HG02870 (cell line): ENCODE data around the gene SNRPB.

Experiments
- ATAC-seq: cut with Tn5 transposase; IDR thresholded peaks from one replicate; pipeline ENCODE4 v1.9.1; 2021; ENCODE audit warnings: mild to moderate bottlenecking, moderate library complexity; ENCODE audit not compliant: unreplicated experiment

Gene SNRPB

DNA sequence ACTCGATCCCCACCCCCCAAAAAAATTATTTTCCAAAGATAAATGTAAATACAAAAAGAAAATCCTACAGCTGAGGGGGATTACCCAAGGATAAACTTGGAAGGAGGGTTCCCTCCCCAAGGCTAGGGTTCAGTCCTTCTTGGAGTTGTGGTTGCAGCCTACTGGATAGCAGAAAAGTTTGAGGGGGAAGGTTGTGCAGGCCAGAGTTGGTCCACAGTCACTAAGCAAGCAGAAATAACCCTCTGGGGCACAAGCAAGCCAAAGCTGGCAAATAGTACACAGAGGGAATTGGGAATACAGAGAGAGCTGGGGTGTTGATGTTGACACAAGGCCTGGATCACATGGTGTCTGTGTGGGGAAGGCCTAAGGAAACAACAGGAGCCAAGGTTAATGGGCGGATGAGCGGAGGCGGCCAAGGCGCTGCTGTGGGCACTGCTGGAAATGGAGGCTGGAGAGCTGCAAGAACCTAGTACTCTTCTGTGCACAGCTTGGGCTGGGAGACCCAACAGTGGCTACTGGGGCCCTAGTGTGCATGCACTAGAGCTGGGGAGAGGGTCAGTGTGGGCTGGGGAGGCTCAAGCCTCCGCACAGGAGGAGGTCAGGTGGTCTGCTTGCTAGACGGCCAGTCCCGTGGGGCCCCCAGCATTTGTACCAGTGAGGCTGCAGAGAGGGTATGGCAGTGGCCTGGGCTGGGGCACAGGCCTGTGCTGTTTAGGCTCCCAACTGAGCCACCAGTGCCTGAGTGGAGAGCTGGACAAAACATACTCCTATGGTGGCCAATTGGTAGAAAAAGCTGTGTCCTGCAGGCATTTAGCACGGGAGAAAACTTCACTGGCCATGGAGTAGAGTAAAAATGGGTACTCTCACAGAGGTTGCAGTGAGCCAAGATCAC, 5.5 kb upstream of the SNRPB start:
- no peak for ATAC-seq

DNA sequence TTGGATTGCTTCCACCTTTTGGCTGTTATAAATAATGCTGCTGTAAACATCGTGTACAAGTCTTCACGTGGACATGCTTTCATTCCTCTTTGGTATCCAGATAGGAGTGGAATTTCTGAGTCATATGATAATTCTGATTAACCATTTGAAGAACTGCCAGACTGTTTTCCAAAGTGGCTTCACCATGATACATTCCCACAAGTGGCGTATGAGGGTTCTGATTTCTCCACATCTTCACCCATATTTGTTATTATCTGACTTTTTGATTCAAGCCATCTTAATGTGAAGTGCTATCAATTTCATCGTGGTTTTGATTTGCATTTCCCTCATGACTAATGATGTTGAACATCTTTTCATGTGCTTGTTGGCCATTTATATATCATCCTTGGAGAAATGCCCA, 2.9 kb upstream of the SNRPB start:
- no peak for ATAC-seq

DNA sequence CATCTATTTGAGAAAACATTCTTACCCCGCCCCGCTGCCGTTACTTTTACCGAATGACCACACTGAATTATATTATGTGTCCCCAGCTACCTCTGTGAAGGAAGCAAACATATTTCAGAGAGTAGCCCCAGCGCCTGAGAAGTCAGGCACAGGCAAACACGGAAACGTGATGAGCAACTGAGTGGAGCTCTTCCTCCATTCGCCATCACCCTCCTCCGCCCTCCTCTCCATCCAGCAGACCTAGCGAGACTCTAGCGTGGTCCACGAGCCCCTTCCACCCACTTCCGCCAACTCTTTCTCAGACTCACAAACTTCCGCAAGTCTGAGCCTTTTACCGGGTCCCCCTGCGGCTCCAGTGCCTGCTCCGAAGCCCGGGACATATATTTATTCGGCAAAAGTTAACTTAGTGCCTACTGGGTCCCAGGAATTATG, 582 bp downstream of the SNRPB start:
- peak; percentile 37 for ATAC-seq

DNA sequence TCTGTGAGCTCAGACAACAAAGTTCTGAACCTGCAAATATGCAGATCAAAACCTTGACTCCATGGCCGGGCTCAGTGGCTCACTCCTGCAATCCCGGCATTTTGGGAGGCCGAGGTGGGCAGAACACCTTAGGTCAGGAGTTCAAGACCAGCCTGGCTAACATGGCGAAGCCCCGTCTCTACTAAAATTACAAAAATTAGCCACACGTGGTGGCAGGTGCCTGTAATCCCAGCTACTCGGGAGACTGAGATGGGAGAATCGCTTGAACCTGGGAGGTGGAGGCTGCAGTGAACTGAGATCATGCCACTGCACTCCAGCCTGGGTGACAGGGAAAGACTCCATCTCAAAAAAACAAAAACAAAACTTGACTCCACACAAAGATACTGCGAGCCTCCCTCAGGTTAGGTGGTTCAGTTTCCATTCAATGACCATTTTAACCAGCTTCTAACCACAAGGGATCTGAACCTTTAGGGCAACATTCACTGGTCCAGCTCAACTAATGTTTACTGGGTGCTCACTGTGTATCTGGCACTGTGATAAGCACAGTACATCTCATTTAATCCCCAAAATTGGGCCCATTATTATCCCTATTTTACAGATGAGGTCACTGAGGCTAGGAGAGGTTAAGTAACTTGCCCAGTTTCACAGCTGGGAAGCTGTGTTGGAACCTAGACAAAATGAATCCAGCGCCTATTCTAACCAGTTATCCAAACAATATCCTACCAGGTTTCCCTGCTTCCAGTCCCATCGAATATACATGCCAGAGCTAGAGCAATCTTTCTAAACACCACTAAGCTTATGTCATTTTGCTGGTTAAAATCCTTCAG, 1.8 kb downstream of the SNRPB start:
- ATAC-seq = no peak

DNA sequence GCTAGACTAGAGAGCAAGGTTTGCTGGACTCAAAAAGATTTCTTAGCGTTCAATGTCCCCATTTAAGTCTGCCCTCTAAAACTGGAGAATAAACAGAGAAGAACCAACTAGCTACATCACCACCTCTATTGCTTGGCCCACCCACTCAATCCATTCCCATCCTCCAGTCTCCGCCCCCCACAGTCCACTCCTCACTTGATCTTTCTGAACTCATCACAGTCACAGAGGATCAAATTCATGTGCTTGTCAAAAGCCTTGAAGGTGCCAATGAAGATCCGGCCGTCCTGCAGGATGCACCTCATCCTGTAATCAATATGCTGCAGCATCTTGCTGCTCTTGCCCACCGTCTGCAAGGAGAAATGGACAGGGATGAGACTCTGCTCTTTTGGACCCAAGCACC, 3.2 kb downstream of the SNRPB start:
- ATAC-seq = no peak

DNA sequence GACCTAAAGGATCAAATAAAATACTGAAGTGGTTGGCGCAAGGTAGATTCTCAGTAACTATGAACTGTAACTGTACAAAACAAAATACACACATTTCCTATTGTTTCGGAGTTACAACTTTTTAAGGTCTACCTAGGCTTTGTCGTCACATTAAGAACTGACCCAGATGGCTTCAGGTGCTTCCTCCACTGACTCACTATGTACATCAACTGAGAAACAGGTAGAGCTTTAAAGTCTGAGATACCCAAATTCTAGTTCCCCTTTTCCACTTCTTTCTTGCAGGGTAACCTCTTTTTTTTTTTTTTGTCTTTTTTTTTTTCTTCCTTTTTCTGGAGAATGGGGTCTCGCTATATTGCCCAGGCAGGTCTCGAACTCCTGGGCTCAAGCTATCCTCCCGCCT, 5.5 kb downstream of the SNRPB start:
- ATAC-seq = no peak

DNA sequence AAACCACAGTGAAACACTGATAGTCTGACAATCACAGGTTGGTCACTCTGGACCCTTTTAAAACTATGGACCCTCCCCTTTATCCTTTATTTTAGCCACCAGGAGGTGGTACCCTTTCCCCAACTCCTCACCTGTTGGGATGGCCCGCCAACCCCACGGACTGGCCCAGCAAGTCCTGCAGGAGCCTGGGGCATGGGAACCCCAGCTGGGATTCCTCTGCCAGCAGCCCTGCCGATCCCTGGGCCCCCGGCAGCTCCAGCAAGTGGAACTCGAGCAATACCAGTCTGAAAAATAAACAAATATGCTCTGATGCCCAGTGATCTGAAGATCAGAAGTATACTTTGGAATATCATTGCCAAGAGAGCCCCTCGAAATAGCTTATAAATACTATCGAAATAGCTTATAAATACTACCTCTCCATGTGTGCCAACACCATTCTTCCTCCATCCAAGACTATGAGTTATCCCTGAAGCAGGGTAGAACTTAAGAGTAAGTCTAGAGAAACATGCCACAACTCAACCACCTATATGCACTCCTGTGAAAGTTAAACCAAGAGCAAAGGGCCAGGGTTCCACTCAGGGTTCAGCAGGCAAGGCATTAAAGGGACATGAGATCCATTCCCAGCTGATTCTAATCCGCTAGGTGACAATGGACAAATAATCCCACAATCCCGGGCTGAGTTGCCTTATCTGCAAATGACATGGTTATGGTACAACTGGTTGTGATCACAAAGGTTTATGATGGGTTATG, 6.8 kb downstream of the SNRPB start:
- ATAC-seq = no peak

DNA sequence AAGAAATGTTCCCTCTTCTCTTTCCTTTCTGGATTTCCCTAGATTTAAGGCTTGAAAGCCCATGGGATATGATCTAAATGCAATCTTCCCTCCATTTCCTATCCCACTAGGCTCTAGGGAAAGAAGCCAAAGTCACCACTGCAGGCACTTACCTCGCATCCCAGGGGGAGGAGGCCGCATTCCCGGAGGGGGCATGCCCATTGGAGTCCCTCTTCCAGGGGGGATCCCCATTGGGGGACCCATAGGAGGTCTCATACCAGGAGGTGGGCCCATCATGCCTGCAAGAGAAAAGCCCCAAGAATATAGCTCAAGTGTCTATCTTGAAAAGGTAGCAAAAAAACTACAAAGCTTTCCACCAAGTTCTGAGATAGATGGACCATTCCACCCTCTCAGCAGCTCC, 8.1 kb downstream of the SNRPB start:
- no peak for ATAC-seq

DNA sequence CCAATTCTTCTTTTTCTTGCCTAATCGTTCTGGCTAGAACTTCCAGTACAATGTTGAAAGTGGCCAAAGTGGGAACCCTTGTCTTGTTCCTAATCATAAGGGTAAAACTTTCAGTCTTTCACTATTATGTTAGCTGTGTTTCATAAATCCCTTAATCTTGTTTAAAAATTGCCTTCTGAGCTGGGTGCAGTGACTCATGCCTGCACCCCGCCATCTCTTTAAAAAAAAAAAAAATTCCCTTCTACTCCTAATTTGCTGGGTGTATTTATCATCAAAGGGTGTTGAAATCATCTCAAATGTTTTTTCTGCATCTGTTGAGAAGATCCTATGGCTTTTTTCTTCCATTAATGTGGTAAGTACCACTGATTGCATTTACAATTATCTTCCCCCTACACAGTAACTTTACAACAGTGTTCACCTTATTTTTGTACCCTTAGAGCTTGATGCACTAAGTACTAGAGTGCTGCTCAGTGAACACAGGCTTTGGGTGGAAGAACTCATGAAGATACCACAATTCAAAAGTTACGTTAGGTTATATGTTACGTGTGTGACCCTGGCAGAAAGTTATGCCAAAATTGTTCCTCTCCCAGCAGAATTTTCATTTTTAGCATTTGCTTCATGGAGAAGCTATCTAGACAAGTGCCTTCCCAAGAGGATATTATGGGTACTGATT, 9.7 kb downstream of the SNRPB start:
- no peak for ATAC-seq

DNA sequence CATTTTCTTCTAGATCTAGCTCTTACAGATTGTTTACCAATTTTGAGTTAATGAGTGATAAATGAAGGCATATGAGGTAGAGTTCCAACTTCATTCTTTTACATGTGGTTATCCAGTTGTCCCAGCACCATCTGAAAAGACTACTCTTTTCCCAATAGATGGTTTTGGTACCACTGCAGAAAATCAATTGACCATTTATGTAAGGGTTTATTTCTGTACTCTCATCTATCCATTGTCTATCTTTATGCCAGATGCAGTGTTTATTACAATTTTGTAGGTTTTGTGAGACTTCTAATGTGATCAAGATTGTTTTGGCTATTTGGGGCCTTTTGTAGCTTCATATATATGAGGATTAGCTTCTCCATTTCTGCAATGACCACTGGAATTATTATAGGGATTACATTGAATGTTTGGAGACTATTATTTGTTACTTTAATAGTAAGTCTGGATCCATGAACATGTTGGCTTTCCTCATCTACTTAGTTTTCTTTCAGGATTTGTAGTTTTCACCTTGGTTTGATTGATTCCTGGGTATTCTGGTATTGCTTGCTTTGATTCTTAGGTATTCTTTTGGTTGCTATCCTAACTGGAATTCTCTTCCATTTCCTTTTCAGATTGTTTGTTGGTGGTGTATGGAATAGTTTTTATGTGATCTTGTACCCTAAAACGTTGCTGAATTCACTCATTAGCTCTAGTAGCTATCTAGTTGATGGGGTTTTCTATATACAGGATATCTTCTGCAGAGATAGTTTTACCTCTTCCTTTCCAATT, 10.4 kb downstream of the SNRPB start:
- ATAC-seq = no peak

DNA sequence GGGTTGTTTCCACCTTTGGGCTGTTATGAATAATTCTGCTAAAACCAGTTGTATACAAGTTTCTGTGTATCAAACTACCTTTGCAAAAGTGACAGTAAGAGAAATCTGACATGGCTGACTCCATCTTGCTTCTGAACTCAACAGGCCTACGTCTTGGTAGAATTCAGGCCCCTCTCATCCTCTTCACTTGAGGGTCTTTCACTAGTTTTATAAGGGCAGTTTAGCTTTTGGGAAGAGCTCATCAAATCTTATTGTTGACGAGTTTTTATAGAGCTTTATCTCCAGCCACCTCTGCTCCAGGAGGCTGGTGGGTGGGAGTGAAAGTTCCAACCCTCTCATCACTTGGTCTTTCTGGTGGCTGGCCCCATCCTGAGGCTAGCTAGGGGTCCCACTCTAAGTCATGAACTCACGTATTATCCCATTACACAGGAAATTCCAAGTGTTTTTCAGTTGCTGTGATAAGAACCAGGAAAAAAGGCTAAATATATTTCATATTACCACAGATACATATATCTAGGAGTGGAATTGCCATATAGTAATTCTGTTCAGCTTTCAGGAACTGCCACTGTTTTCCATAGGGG, 11.6 kb downstream of the SNRPB start:
- ATAC-seq = no peak

DNA sequence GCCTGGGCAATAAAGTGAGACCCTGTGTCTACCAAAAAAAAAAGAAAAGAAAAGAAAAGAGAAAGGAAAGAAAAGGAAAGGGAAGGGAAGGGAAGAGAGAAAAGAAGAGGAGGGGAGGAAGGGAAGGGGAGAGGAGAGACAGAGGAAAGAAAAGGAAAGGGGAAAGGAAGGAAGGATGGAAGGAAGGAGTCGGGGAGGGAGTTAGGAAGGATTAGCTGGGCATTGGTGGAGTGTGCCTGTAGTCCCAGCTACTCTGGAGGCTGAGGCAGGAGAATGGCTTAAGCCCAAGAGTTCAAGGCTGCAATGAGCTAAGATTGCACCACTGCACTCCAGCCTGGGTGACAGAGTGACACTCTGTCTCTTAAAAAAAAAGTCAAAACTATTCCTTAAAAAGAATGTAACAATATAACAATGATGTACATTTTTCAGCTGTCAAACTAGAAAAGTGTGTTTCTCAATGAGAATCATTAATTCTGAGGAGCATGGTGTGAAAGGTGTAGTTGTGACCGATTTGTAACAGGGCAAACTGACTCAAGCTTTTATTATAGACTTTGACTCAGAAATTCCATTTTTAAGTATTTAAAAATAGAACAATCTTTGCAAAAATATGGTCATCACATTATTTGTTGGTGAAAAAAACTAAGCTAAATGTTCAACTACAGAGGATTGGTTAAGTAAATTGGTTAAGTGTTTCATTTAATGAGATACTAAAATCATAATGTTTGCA, 14.7 kb downstream of the SNRPB start:
- no peak for ATAC-seq

DNA sequence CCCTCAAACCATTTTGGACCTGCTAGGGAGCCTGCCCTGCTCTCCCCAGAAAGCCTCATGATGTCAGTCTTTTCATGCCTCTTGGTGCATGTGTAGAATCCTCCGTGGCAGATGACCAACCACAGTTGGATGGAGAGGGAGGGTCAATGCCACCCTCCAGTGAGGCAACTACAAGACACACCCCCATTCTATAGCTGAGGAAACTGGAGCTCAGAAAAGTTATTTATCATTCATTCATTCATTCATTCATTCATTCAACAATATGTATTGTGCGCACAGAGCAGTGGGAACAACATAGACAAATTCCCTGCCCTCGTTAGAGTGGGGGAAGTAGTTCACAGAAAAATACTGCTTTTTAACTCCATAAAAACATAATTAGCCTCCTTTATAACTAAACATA, 16.8 kb downstream of the SNRPB start:
- ATAC-seq = no peak

DNA sequence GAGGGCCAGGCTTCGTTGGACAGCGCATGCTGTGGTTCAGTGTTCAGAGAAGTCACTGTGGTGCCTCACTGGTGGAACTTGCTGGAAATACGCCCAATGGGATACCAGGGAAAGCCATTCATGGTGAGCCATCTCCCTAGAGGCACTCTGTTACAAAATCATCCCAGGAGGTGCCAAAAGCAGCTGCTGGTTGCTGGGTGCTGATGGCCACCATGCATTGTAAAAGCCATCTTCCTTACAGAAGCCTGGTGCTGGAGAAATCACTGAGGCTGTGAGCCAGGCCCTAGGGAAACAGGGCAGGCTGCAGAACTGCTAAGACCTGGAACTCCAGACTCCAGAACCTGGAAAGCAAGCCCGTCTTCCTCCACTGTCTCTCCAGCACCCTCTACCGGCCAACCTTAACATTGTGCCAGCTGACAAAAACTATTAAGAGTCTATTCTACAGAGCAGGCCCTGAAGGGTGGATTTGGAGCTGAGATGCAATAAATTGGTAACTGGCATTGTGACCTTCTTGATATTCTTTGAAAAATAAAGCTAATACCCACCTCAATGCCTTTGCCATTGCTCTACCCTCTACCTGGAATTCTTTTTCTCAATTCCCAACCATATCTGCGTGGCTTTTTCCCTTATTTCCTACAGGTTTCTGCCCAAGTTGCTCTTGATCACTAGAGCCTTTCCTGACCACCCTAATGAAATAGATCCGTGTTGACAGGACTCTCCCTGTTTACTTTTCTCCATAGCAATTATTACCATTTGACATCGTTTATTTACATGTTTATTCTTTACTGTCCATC, 18.5 kb downstream of the SNRPB start:
- no peak for ATAC-seq

DNA sequence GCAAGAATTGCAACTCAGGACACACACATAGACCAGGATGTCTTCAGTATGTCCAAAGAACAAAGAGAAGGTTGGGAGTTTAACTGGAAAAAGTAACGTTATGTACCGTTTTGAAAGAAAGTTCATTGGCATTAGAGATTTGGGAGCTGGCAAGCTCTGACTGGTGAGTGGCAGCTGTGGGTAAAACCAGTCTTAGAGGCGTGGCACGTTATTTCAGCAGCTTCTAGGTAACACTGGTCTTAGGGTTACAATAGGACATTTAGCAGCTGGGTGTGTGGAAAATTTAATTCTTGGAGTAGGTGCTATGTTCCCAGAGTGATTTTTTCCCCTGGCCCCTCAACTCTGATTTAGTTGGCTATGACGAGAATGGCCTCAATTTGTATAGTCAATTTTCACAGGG, 19.2 kb downstream of the SNRPB start:
- ATAC-seq = no peak

DNA sequence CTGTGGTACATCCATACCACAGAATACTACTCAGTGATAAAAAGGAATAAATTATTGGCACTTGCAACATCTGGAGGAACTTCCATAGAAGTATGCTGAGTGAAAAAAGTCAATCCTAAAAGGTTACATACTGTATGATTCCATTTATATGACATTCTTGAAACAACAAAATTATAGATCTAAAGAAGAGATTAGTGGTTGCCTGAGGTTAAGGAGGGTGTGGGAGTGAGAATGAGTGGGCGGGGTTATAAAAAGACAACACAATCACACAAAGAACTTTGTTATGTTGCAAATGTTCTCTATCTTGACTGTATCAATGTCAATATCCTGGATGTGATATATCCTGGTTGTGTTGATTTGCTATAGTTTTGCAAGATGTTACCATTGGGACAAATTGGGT, 21.2 kb downstream of the SNRPB start:
- no peak for ATAC-seq

DNA sequence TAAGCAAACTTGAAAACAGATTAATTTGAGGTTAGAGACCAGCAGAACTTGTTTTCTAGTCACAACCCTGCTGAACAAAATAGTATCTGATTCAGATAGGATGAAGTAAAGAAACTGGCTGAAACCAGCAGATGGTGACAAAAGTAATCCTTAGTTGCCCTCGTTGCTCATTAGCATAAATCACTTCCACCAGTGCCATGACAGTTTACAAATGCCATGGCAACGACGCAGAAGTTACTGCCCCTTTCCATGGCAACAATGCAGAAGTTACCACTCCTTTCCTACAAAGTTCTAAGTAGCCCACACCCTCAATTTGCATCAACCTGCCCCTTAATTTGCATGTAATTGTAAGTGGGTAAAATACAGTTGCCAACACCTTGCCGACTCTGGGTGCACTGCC, 23.7 kb downstream of the SNRPB start:
- ATAC-seq = no peak

DNA sequence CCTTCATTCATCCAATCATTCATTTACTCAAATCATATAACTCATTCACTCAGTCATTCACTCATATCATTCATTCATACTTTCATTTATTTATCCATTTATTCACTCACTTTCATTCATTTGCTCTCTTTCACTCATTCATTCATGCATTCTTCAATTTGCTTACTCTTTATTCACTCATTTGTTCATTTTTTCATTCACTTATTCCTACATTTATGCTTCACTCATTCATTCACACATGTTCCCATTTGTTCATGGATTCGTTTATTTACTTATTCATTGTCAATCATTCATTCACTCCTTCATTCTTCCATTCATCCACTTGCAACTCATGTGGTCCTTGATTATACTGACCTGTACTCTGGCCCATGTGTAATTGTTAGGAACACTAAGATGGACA, 39.4 kb downstream of the SNRPB start:
- no peak for ATAC-seq
